Colon (tissue), 2 donors: Measurements from ENCODE around the gene PRR5.

Experiments
- FAIRE-seq: peaks from 2 replicates; lab custom pipeline; 2012; peaks lifted over from hg19 to GRCh38; lab: Jason Lieb, UNC
- donor health status: control.
- donor health status: control.

The PRR5 gene

DNA sequence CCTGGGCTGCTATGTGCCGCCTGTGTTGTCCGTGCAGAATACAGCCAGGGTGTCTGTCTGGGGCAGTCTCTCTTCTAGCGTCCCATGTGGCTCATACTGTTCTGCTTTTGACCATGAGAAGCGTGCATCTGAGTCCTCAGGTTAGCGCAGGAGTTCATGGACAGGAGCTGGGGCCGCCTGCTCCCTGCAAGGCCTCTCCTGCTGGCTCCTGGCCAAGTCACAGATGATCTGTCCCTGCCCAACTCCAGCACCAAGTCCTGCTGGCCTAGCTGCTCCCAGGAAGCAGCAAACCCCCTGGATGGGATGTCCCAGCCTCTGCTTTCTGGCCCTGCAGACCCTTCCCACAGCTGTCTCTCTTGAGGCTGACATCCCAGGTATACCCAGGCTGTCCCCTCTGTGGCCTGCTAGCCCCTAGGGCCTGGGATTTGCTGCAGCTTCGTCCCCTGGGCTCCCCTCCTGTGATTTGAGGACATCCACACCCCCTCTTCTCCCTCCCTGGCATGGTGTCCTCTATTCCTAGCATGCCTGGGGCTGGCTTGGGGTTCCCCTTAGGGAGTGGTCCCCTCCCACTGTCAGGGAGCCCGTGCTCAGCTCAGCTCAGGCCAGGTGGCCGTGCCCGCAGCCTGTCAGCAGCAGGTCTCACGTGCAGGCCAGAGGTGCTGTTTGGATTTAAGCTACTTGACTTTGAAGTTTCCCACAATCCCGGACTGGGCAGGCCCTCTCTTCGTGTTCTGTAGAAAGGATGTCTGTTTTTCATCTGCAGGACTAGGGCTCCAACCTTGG, 17.8 kb downstream of the PRR5 start:
- no peak for FAIRE-seq

DNA sequence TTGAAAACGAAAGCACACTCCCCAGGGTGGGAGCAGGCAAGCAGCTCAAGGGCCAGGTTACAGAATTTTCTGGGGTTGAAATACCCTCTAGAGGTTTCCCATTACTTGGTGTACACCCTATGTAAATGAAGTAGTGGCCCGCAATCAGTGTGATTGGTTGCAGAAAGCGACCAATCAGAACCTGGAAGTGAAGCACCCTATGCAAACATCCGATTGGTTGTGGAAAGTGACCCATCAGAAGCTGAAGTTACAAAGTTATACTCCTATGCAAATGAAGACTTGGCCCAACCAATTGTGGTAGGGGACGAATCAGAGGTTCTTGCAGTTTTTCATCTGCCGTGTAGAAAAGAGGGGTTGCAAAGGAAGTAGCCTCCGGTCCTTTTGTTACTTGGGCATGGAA, 19.2 kb downstream of the PRR5 start:
- FAIRE-seq, result no peak

DNA sequence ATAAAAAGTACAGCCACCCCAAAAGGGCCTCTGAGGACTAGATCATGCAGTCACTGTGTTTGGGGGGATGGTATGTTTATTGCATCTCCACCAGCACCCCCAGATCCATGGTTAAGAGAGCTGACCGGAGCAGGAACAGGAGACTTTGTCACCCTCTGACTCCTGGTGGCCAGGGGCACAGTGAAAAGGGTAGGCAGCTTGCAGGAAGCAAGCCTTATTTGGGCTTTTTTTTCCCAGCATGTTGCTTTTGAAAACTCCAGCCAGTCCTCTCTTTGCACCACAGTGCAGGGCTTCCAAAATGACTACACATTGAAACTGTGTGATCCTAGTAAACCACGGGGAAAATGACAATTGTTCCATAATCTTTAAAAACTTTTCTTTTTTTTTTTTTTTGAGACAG, 20.6 kb downstream of the PRR5 start:
- FAIRE-seq, result no peak

DNA sequence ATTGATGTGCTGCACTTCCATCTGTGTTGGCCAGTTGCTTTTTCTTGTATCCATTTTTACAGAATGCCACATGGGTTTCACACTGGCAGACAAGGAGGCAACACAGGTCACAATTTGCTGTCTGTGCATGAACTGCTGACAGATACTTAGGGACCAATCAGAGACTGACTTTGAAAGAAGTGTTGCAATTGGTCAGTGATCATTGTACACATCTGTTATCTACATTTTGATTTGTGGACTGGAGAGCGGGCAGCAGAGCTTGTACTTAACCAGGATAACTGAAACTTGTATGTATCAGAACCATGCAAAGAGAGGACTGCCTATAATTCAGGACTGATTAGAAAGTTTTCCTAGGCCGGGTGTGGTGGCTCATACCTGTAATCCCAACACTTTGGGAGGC, 21.8 kb downstream of the PRR5 start:
- no peak for FAIRE-seq

DNA sequence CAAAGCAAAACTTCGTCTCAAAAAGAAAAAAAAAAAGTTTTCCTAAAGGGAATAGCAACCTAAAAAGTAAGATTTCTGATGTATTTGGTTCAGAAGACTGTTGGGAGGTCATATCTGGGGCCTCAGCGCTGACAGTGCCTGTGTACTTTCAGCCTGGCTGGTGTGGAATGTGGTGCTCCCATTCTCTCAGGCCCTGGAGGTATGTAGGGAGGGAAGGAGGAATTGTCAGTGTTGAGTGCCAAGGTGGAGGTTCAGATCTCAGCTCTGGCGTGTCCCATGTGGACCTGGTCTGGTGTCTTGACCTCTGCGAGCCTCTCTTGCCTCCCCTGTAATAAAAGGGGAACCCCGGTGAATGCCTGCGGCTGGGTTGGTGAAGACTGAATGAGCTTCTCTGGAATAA, 22.4 kb downstream of the PRR5 start:
- no peak for FAIRE-seq

DNA sequence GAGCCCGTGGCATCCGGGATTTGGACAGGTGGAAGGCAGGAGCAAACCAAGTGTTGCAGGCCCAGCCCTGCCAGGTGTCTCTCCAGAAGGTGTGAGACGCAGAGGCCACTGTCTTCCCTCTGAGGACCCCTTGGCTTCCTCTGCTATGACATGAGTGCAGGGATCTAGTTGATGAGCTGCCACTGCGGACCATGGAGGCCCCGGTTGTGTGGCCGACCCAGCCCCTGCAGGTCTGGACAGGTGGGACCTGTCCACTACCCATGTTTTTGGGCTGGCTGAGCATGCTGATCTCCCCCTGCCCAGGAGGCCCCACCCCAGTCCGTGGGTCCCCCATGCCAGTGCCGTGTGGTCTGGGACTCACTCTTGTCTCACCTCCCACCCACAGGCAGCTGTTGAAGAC, 22.9 kb downstream of the PRR5 start:
- no peak for FAIRE-seq

DNA sequence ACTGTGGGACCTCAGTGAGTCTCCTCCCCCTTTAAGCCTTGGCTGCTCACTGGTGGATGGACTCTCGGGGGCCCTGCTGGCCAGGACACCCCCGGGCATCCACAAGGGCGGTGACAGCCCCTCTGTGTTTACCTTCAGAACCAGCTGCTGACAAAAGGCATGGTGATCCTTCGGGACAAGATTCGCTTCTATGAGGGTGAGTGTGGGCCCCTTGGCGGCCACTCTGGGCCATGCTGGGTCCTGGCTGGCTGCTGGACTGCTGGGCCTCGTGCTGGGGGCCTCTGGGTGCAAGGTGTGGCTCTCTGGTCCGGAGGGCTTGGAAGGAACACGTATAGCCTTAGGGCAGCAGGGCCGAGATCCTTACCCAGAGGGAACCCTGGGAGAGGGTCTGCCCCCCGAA, 24.4 kb downstream of the PRR5 start:
- FAIRE-seq, result no peak

DNA sequence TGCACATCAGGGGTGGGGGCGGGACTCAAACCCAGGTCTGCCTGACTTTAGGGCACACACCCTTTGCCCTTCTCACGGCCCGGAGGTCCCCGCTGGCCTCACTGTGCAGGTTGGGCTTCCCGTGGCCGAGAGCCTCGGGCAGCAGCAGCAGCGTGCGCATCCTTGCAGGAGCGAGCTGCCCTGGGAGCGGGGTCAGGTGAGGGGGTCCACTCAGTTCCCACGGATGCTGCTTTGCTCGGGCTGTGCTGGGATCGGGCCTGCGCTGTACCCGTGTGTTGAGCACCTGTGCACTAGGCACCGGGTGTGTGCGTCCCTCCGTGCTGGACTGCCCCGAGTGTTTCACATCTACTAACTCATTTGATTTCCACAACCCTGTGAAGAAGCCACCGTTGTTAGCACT, 25.1 kb downstream of the PRR5 start:
- no peak for FAIRE-seq

DNA sequence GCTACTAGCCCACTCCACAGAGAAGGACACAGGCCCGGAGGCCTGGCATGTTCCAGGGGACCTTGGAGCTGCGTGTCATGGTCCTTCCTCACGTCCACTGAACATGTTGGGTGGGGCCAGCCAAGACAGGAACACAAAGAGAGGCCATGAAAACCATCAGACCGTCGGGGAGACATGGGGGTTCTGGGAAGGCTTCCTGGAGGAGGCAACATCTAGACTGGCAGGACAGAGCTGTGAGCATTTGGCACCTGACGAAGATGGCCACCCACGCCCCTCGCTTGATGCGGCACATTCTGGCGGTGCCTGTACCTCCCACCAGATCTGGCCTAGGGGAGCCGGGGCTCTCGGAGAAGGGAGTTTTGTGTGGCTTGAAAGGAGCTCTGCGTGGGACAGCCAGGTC, 25.7 kb downstream of the PRR5 start:
- no peak for FAIRE-seq

DNA sequence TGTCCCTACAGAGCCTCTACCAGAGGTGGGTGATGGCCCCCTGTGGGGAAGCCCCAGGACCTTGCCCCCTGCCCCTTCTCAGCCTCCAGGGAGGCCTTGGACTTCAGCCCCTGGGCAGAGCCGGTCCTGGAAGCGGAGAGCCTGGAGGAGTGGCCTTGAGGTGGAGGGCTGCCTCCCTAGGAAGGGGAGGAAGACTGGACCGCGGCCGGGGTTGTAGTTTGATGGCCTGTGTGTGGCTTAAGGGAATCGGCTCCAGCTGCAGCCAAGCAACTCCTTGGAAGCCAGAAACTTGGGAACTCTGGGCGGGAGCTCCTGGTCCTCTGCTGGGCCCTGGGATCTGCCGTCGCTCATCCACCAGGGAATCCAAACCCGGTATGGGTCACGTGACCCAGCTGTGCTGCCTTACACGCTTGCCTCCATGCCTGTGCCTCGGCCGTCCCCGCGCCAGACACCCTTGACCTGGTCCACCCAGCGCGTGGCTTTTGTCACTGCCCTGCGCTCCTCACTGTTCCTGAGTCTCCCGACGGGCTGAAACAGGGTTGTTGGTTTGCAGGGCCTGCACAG, 26.8 kb downstream of the PRR5 start:
- no peak for FAIRE-seq

DNA sequence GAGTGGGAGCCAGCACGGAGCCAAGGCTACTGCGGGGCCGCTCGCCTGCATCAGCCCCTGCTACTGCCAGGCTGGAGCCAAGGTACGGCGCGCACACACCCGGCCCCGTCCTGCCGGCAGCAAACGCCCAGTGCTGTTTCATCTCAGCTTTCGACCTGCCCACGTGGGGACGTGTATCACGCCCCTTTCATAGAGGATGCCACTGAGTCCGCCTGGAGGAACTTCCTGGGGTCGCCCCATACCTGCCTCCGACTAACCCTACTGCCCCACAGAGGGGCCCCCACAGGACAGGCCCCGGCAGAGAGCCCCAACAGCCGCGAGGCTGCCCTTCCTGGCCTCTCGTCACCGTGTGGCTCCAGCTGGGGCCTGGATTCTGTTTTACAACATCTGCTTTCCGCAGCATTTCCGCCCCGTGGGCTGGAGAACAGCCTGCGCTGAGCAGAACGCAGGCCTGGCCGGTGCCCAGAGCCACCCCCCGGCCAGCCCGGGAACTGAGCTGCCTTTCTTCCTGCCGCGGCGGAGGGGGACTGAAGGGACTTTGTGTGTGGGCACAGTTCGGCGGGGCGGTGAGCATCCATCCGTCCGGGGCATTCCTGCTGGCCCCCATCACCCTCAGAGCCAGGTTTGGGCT, 27.5 kb downstream of the PRR5 start:
- no peak for FAIRE-seq

DNA sequence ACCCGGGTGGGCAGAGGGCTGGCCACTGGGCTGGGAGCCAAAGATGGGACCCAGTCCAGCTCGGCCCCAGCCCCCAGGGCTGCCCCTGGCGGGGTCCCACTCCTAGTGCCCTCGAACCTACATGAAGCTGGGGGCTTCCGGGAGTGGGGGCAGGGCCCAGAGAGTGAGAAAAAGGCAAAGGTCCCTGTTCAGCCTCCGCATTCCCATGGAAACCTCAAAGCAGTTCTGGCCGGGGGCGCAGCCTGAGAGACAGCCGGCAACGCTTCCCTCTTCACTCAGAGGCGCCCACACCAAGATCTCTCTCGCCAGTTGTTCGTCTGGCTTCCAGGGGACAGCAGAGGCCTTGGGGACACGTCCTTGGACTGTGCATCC, 28.0 kb downstream of the PRR5 start:
- FAIRE-seq, result no peak

DNA sequence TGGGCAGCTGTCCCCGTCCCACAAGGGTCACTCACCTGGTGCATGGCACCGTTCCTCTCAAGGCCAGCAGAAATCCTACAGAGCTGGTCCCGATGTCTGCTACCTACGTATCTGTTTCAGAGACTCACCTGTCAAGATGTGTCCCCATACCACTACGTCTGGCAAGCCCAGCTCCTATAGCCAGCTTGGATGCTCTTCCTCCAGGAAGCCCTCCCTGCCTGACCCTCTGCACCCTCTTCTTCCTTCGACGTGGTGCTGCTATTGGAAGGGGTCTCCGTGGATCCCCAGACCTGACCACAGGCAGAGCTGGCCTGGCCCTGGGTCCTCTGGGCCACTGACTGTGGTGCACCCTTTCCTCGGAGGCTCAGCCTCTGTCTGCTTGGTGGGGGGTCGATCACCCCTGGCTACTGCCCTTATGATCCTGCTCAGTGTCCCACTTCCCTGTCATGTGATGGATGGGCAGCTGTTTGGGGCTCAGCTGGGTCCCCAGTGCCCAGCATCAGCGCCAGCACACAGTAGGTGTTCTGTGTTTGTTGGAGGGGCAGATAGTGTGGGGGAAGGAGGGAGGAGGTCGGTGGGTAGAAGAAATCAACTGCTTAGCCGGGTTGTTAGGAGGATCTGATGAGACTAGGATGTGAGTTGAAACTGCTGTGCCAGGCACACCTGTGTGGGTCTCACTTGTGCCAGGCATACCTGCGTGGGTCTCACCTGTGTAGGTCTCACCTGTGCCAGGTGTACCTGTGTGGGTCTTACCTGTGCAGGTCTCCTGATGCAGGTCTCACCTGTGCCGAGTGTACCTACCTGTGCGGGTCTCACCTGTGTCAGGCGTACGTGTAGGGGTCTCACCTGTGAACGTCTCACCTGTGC, 28.7 kb downstream of the PRR5 start:
- no peak for FAIRE-seq

DNA sequence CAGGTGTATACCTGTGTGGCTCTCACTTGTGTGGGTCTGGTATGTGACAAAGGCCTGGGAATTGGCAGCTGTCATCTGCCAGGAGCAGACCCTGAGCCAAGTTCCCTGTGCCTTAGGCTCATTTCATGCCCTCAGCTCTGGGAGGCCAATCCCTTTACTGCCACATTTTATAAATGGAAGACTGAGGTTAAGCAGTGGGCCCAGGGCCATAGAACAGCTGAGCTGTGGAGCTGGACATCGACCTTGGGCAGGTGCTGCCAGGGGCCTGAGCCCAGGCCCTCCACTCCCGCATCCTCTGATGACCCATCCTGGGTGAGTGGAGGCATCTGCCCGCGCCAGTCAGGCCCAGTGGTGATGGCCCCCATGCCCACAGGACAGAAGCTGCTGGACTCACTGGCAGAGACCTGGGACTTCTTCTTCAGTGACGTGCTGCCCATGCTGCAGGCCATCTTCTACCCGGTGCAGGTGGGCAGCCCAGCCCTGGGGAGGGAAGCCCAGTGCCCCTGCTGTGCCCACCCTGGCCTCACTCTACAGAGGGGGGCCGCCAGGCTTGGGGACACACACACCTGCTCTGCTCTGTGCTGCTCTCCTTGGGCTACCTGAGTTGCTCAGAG, 29.5 kb downstream of the PRR5 start:
- FAIRE-seq, result no peak

DNA sequence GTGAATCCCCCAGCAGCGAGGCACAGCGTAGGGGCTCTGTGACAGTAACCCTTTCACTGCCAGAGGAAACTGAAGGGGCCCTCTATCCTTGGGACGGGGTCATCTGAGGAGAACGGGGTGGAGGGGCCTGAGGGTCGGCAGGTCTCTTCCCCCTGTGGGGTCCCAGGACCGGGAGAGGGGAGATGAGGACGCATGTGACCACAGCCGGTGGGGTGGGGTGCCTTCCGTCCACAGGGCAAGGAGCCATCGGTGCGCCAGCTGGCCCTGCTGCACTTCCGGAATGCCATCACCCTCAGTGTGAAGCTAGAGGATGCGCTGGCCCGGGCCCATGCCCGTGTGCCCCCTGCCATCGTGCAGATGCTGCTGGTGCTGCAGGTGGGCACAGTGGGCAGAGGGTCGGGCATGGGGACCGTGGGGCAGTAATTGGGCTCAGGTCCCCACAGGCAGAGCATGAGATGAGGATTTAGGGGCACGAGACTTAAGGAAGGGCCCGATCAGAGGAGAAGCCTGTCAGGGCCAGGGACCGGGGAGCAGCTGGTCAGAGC, 30.1 kb downstream of the PRR5 start:
- FAIRE-seq, result no peak

DNA sequence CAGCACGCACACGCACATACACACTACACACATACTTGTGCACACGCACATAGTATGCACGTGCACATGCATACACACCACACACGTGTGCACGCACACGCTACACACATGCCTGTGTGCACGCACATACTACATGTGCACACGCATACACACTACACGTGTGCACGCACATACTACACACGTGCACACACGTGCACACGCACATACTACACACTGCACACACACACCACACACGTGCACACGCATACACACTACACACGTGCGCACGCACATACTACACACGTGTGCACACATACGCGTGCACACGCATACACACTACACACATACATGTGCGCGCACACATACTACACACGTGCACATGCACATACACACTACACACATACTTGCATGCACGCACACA, 30.7 kb downstream of the PRR5 start:
- FAIRE-seq, result no peak

DNA sequence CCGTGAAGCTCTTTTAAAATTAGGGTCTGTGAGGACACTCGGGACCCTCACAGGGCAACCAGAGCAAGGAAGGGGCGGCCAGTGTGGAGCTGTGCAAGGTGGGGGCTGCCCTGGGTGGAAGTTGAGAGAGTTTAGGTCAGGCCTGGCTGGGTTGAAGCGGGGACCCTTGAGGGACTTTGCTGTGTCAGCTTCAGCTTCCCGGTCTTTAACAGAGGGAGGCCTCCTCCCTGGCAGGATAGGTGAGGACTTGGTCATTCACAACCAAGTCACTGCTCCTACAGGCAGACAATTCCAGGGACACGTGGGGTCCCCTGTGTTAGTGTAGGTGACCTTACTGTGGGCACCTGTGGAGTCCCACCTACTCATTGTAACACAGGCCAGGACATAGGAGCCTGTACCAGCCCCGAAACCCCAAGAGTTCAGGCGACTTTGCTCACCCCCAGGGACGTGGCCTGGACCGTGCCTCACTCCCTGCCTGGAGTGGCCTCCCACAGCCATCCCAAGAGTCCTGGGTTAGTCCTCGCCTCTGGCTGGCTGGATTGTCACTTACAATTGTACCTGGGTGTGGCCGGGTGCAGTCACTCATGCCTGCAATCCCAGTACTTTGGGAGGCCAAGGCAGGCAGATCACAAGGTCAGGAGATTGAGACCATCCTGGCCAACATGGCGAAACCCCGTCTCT, 31.6 kb downstream of the PRR5 start:
- no peak for FAIRE-seq

DNA sequence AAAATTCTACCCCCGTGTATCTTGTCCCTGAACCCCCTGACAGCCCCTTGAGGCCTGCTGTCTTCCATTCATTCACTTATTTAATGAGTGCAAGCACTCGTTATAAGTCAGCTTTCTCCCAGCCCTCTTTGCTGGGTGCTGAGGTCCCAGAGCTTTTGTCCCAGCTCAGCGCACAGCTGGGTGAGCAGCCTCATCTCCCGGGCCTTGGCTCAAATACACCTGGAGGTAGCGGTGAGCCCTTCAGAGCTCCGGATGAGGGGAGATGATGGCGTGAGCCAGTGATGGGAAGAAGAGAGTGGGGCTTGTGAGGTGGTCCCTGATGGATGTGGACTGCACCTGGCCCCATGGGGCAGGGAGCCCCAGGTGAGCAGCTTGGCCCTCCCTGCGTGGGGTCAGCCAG, 32.3 kb downstream of the PRR5 start:
- FAIRE-seq, result no peak

DNA sequence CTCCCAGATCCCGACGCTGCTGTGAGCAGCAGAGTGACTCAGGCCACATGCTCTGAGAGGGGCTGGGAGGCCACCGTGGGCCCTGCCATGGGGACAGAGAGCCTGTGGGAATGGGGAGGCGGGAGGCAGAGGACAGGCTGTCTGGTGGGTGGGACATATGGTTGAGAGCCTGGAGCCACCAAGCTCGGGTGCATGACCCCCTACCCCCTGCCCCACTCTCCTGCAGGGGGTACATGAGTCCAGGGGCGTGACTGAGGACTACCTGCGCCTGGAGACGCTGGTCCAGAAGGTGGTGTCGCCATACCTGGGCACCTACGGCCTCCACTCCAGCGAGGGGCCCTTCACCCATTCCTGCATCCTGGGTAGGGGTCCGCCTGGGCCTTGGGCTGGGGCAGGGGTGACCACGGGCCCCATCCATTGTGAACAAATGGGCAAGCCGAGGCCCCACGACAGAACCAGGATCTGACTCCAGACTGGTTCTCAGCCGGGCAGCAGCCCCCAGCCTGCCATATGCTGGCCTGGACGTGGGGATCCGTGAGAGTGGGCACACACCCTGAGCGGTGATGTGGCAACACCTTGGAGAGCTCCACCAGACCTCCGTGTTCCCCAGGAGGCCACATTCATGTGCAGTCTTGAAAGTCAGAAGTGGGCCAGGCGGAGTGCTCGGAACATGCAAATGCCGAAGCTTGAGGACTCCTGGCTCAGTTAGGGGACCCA, 33.0 kb downstream of the PRR5 start:
- FAIRE-seq, result no peak

DNA sequence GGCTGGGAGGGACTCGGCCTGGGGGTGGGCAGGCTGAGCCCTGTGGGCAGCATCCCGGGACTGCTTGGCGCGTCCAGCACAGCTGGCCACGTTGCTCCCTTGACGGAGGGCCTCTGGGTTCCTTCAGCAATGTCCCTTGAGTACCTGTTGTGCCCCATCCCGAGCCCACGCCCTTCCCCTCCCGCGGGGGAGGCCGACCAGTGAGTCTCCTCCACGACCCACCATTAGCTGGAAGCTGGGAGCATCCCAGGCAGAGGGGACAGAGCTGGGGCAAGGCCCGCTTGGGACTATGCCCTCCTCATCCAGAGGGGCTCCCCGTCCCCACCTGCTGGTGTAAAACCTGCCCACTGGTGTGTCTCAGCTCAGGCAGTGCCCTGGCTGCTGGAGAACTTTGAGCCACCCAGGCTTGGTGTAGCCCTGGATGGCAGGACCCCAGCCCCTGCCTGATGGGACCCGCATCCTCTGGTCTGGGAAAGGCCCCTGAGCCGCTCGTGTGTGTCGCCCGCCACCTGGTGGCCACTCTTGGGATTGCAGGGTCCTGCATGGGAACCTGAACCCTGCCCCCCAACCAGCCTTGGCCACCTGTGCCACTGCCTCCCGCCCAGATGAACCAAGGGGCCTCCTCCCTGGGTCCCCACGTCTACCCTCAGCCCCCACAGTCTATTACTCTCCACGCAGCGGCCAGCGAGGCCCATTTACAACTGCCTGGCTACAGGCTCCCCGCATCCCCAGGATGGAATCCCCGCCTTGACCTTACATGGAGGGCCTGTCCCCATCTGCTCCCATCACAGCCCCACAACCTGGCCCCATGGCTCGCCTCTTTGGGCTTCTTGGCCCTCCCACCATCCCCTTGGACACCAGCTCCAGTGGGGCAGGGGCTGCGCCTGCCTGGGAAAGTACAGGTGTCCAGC, 33.8 kb downstream of the PRR5 start:
- no peak for FAIRE-seq
